ENCODE results near the gene LRP1.

The LRP1 gene

DNA sequence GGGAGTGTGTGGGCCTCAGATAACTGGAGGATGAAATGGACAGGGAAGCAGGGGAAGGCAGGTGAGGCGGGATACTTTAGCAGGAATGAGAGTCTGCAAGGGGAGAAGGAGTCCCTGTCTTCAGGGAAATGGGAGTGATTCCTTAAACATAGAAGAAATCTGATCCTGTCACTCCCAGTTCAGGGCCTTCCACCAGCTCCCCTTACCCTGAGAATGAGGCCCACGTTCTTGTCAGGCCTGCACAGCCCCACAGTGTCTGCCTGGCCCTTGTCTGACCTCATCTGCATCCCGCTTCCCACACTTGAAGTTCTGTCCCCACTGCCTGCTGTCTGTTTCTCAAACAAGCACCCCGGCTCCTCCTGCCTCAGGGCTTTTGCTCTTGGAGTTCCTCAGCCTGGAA lies 31.8 kb downstream of the LRP1 start:
- no peak overlapping the region for H3K27ac ChIP-seq
- no peak for TF ChIP-seq ZFX (IDR thresholded peaks at IDR 0.05; ENCODE audit: borderline replicate concordance)
- TF ChIP-seq, protein P1, sequence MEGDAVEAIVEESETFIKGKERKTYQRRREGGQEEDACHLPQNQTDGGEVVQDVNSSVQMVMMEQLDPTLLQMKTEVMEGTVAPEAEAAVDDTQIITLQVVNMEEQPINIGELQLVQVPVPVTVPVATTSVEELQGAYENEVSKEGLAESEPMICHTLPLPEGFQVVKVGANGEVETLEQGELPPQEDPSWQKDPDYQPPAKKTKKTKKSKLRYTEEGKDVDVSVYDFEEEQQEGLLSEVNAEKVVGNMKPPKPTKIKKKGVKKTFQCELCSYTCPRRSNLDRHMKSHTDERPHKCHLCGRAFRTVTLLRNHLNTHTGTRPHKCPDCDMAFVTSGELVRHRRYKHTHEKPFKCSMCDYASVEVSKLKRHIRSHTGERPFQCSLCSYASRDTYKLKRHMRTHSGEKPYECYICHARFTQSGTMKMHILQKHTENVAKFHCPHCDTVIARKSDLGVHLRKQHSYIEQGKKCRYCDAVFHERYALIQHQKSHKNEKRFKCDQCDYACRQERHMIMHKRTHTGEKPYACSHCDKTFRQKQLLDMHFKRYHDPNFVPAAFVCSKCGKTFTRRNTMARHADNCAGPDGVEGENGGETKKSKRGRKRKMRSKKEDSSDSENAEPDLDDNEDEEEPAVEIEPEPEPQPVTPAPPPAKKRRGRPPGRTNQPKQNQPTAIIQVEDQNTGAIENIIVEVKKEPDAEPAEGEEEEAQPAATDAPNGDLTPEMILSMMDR (IDR thresholded peaks at IDR 0.05) = no peak

DNA sequence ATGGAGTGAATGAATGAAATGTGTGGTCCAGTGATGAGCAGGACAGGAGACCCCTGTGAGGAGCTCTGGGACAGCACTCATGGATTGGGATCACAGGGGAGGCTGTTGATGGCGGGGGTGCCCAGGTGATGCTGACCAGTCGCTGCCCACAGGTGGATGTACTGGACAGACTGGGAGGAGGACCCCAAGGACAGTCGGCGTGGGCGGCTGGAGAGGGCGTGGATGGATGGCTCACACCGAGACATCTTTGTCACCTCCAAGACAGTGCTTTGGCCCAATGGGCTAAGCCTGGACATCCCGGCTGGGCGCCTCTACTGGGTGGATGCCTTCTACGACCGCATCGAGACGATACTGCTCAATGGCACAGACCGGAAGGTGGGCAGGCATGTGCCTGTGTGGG lies 32.5 kb downstream of the LRP1 start:
- H3K27ac ChIP-seq = no peak overlapping the region

DNA sequence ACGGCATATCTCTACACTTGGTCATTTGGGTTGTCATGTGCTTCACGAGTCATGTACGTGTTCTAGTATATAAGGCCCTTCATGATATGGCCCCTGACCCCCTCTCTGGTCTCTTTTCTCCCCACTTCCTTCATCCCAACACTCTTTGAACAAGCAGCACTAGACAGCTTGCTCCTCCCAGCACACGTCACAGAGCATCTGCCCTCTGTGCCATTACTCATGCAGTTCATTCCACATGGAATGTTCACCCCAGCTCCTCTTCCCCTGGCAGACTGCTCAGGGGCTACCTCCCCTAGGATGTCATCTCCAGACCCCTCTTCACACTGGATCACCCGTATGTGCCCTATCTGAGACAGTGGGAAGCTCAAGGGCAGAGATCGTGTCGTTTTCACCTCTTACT lies 33.2 kb downstream of the LRP1 start:
- TF ChIP-seq, protein P1 (IDR thresholded peaks at IDR 0.05) = no peak
- TF ChIP-seq ZFX (IDR thresholded peaks at IDR 0.05; ENCODE audit: borderline replicate concordance) = no peak
- H3K27ac ChIP-seq = no peak overlapping the region

More for the DNA sequence above, 32.5 kb downstream of the LRP1 start:
- TF ChIP-seq ZFX (IDR thresholded peaks at IDR 0.05; ENCODE audit: borderline replicate concordance) = no peak
- TF ChIP-seq, protein P1 (IDR thresholded peaks at IDR 0.05) = no peak

DNA sequence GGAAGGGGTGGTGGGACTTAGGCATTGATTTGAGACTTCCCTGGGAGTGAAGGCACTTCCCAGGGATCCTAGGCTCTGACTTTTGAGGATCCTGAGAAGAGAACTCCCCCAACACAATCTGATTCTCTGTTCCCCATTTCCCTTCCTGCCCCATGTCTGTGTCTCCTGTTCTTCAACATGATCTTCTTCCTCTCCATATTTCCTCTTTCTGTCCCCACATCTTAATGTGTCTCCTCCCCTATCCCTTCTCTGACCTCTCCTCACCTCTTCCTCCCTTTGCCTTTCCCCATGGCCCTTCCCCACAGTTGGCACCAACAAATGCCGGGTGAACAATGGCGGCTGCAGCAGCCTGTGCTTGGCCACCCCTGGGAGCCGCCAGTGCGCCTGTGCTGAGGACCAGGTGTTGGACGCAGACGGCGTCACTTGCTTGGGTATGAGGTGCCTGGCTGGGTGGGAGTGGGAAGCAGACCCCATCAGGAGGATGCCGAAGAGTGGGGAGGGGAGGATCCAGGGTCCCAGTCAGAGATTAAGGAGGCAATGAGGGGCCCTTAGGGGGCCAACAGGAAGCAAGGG lies 34.4 kb downstream of the LRP1 start:
- TF ChIP-seq, protein P1 (IDR thresholded peaks at IDR 0.05) = no peak
- no peak for TF ChIP-seq ZFX (IDR thresholded peaks at IDR 0.05; ENCODE audit: borderline replicate concordance)
- no peak overlapping the region for H3K27ac ChIP-seq

DNA sequence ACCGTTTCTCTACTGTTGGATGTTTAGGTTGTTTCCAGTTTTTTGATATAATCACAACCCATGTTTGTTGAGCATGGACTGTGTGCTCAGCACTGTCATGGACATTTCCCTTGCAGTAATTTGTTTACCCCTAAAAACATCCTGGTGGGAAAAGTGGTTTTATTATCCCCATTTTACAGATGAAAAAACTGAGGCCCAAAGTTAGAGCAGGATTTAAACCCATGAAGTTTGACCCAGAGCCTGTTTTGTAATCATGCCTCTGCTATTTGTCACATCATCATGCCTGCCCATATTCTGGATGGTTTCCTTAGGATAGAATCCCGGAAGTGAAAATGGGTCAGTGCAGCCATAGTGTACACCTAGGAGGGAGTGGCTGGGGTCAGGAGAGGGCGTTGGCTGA lies 36.2 kb downstream of the LRP1 start:
- no peak overlapping the region for H3K27ac ChIP-seq
- TF ChIP-seq, protein P1 (IDR thresholded peaks at IDR 0.05) = no peak
- TF ChIP-seq ZFX (IDR thresholded peaks at IDR 0.05; ENCODE audit: borderline replicate concordance) = no peak

DNA sequence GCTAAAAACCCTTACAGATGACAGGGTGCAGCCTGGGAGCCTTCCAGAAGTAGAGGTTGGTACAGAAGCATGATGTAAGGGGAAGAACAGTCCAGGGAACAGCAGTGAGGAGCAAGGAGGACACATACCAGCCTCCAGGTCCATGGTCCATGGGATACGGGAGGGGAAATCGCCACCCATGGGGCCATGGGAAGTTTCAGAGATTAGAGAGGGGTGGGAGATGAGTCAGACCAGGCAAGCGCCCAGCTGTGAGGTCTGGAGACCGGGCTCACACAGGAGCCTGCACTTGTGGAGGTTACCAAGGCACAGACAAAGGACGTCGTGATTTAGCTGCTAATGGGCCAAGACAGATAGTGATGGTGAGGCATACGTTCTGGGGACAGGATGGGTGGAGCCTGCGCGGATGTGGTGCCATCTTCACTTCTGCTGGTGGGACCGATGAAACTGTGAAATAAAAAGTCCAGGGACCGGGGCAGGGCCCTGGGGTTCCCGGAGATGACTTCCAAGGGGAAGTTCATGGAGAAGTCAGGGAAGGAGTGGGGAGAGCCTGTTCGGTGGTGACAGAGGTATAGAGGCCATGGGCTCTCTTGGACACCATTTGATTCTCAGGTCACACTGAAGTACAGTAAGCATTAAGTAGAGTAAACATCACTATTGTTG lies 36.8 kb downstream of the LRP1 start:
- no peak overlapping the region for H3K27ac ChIP-seq
- TF ChIP-seq, protein P1 (IDR thresholded peaks at IDR 0.05) = no peak
- no peak for TF ChIP-seq ZFX (IDR thresholded peaks at IDR 0.05; ENCODE audit: borderline replicate concordance)

DNA sequence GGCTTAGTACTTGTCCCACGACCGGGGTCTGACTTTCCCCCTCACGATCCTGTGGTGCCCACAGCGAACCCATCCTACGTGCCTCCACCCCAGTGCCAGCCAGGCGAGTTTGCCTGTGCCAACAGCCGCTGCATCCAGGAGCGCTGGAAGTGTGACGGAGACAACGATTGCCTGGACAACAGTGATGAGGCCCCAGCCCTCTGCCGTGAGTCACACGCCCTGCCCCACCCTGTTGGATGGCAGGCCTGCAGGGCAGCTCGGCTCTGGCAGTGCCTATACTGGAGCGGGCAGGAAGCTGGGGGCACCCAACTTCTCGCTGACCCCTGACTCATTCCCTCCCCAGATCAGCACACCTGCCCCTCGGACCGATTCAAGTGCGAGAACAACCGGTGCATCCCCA lies 37.5 kb downstream of the LRP1 start:
- no peak for TF ChIP-seq ZFX (IDR thresholded peaks at IDR 0.05; ENCODE audit: borderline replicate concordance)
- TF ChIP-seq, protein P1 (IDR thresholded peaks at IDR 0.05) = no peak
- no peak overlapping the region for H3K27ac ChIP-seq

Measured in 22Rv1 (cell line).